Right renal cortex interstitium (tissue), 3 donors: ENCODE data around the gene DNAJC8. TPM values are rescaled to one million over a fixed set of nuclear protein-coding genes. Genes with fewer than 3 reads are reported as not detected.

Experiments
- DNase-seq, 3 donors: peaks; one replicate each; pipeline ENCODE4 v3.0.0-alpha.2; 2013; ENCODE audit warnings: low read depth in 3 of 3, low spot score in 2 of 3
- polyA plus RNA-seq, 3 donors: library from polyadenylated mRNA; unstranded; fragments of 120-200 nt; gene quantifications; one replicate each; pipeline ENCODE4 v1.2.1, GENCODE V29; 2013; ENCODE audit not compliant: insufficient read length in 3 of 3

DNAJC8 gene
- polyA plus RNA-seq, 3 donors, result 175 to 194 (median 189) TPM

DNA sequence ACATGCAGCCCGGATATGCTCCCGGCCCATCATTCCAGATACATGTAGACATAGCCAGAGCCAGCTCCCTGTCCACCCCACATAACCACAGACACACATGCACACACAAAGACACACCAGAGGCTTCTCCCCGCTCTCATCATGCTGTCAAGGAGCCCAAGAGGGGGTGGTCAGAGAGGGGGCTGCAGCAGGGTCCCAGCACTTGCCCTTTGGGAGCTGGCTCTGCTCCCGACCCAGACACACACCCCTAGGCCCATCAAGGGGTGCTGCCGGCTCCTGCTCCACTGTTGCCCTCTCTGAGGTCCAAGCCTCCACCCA lies 58.9 kb downstream of the DNAJC8 start:
- no peak for DNase-seq

DNA sequence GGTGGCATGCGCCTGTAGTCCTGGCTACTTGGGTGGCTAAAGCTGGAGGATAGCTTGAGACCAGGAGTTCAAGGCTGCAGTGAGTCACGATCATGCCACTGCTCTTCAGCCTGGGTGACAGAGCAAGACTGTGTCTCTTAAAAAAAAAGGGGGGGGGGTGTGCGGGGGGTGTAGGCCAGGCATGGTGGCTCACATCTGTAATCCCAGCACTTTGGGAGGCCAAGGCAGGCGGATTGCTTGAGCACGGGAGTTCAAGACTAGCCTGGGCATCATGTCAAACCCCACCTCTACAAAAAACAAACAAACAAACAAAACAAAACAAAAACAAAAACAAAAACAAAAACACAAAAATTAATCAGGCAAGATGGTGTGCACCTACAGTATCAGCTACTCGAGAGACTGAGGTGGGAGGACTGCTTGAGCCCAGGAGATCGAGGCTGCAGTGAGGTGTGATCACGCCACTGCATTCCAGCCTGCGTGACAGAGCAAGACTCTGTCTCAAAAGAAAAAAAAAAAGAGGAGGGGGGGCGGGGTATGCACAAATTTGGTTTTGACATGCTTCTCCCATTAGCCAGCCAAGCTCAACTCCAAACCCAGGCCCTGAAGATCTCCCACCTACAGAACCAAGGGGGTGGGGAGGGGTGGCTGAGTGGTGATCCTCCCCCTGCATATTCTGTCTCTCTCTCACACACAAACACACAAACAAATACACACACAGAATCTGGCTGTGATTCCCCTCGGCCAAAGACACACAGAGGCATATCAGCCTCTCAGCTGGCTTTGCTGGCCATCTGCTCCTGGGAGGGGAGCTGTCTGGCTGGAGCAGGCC lies 59.5 kb downstream of the DNAJC8 start:
- DNase-seq, result no peak

DNA sequence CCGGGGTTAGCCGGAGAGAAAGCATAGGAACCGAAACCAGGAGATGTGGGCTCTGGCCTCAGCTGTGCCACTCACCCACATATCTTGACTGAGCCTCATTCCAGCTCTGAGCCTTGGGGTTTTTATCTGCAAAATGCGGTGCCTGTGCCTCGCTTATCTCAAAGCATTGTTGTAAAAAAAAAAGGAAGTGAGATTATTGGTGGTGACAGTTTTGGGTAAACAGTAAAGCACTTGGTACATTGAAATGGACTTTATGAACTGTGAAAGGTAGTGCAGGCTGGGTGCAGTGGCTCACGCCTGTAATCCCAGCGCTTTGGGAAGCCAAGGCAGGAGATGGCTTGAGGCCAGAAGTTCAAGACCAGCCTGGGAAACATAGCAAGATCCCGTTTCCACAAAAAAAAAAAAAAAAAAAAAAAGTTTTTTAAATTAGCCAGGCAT lies 60.1 kb downstream of the DNAJC8 start:
- no peak for DNase-seq

DNA sequence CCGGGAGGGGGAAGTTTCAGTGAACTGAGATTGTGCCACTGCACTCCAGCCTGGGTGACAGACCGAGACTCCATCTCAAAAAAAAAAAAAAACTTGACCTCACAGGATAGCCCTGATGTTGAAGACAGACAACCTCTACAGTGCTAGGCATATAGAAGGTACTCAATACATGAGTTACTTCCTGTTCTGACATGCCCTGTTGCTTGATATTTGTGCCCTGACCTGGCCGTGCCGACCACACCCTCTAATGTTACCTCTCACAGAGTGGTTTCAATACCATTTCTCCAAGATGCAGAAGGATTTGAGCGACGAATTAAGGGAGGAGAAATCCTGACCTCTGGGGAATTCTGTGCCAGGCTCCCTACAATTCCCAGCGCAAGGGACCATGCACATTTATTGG lies 61.6 kb downstream of the DNAJC8 start:
- DNase-seq, result no peak

DNA sequence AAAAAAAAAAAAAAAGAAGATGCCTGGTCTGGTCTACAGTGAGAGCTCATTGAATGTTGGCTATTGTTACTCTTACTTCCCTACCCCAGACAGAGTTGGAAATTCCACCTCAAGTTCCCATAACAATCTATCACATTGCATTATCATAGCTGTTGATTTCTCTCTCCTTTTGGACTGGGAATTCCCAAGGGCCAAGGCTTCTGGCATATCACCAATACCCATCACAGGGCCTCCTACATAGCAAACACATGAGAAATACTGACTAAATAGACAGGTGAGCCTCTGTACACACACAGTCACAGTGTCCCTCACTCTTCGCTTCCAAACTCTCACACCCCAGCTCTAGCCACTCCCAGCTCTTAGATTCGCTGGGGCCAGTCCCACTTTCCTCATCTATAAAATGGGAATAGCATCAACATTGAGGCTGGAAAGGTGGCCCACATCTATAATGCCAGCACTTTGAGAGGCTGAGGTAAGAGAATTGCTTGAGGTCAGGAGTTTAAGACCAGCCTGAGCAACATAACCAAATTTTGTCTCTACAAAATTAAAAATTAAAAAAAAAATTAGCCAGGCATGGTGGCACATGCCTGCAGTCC lies 62.7 kb downstream of the DNAJC8 start:
- DNase-seq, result no peak

DNA sequence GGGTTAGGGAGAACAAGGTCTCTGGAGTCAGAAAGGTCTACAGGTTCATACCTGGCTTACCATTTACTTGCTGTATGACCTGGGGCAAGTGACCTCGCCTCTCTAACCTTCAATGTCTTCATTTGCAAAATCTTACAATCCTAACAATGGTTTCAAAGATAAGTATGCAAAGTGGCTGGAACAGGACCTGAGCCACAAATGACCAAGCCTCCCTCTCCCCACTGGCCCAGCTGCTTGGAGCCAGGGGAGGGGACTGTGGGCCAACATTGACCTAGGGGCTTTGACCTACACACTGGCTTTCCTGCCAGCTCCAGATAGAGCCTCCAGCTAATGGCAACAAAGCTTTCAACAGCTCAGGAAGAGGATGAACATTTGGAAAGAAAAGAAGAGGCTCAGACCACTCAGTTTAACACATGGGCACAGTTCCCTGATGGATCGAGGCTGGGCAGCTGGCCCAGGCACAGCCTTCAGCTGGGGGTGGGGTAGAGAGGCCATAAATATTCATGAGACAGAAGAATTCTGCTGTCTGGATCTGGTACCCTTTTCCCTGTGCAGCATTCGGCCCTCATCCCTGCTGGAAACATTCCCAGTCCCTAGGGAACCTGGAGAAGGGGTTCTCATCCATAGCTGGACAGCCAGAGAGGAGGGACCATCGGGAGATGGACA lies 69.2 kb downstream of the DNAJC8 start:
- DNase-seq, result no peak

DNA sequence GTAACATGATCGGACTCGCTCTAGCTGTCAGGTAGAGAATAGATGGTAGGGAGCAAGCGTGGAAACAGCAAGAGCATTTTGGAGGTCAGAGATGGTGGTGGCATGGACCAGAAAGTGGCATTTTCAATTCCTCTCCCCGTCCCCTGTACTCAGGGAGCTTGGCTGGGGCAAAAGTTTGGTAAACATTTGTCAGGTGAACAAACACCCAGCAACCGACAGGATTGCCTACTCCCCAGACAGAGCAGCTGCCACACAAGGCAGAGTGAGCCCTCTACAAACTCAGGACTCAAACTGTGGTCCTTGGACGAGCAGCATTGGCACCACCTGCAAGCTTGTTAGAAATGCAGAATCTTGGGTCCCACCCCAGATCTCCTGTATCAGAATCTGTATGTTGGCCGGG lies 70.7 kb downstream of the DNAJC8 start:
- no peak for DNase-seq

DNA sequence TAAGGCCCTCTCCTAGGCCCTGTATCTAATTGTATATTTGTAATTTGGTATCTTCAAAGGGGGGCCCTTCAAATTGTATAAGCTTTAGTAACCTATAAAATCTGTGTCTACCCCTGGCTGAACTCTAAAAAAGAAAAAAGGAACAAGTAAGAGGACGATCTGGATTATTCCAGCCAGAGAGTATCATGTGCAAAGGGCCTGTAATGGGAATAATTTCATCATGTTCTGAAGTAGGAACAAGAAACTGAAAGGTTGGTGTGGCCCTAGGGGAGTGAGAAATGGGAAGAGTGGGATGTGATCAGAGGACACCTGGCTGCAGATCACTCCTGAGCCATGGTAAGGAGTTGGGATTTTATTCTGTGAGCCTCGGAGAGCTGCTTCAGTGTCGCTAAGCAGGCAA lies 71.1 kb downstream of the DNAJC8 start:
- no peak for DNase-seq

DNA sequence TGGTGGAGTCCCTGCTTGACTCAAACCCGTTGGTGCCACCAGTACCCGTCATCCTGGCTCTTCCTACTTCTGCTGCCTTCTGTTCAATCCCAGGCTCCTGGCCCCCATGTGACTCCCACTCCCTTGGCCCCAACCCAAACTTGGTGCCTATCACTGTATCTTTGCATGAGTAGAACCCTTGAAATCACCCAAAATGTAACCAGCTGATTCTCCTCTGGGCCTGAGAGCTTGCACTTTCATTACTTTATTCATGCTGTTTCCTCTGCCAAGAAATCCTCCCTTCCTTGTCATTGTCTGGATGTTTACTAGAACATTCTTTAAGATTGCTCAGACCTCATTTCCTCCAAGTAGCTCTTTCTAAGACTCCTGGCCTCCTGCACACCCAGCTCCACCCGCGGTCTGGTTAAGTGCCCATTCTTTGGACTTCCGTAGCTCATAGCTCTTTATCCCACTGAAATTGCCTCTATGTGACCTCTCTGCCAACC lies 72.0 kb downstream of the DNAJC8 start:
- no peak for DNase-seq

DNA sequence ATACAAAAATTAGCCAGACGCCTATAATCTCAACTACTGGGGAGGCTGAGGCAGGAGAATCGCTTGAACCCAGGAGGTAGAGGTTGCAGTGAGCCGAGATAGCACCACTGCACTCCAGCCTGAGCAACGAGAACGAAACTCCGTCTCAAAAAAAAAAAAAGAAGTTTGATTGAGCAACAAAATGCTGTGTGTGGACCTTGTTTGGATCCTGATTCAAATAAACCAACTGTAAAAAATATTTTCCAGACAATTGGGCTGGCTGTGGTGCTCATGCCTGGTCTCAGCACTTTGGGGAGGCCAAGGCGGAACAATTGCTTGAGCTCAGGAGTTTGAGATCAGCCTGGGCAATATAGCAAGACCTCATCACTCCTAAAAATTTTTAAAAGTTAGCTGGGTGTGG lies 73.1 kb downstream of the DNAJC8 start:
- DNase-seq, result no peak

DNA sequence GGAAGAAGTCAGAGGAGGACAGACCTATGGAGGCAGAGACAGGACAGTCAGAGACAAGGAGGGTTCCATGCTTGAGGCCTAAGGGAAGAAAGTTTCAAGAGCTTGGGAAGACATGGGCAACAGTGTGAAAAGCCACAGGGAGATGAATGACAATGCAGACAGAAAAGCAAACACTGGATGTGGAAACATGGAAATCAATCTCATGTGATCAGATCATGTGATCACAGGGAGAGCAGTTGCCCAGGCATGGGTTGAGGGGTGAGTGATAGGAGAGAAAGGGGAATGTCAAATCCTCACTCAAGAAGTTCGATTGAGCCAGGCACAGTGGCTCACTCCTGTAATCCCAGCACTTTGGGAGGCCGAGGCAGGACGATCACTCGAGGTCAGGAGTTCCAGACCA lies 73.6 kb downstream of the DNAJC8 start:
- DNase-seq, result no peak

DNA sequence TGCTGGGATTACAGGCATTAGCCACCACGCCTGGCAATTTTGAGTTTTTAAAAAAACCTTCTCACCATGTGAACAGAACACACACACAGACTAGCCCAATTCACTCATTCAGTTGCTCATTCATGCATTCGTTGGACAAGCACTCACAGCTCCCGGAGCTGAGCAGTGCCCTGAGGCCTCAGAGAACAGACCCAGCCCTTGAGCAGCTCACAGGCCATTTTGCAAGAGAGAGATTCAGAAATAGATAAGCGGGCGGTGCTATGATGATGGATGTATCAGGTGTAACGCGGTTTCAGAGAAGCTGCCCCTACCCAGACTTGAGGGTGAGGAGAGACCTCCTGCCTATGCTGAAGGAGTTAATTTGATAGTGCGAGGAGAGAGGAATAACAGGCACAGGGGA lies 74.9 kb downstream of the DNAJC8 start:
- no peak for DNase-seq

DNA sequence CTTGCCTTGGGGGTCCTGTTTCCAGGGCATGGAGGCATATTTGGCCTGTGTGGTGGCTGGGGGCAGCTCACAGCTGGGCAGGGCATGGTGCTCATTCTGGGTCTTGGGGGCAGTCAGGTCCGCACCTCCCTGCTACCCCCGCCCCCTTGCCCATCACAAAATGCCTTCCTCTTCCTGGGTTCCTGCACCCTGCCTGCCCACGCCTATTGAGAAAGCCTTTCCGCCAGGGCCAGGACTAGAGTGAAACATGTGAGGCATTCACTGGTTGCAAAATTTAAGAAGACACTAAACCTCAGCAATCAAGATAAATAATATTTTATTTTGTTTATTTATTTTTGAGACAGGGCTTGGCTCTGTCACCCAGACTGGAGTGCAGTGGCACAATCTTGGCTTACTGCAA lies 76.0 kb downstream of the DNAJC8 start:
- DNase-seq, result no peak

DNA sequence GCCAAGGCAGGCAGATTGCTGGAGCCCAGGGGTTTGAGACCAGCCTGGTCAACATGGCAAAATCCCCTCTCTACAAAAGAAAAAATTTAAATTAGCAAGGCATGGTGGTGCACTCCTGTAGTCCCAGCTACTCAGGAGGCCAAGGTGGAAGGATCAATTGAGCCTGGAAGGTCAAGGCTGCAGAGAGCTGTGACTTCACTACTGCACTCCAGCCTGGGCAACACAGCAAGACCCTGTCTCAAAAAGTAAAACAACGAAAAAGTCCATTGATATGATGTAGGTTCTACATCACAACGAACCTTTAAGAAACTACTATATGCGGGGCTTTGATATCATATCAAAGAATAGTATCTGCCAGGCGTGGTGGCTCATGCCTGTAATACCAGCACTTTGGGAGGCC lies 77.2 kb downstream of the DNAJC8 start:
- DNase-seq, result no peak

DNA sequence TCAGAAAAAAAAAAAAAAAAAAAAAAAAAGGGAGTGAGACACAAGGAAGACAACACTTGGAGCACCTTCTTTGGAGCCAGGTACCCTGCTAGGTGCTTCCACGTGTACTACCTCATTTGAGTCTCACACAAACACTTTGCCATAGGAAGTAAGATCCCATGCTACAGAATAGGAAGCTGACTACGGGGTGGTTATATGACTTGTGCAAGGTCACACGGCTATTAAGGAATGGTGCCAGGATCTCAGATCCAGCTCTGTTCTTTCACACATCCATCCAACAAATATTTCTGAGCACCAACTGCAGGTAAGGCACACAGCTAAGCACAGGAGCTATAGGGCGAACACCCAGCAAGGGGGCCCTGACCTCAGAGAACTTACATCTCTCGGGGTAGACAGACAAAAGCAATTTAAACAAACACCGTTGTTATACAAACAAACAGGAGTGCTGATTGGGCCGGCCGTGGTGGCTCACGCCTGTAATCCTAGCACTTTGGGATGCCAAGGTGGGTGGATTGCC lies 78.7 kb downstream of the DNAJC8 start:
- DNase-seq, result no peak

Other genes starting within 250 kb of the DNAJC8 start
- 10 to 100 TPM; 55.8 to 61.9 (median 56.6) TPM for gene EYA3, start 144.4 kb downstream of the DNAJC8 start, polyA plus RNA-seq
- 1 to 10 TPM; 2.0 to 2.9 (median 2.8) TPM for gene PTAFR, start 56.3 kb downstream of the DNAJC8 start, polyA plus RNA-seq
- 100 to 1,000 TPM; 252 to 299 (median 269) TPM for gene ATP5IF1, start 3.1 kb upstream of the DNAJC8 start, polyA plus RNA-seq
- gene SESN2, start 26.5 kb upstream of the DNAJC8 start, polyA plus RNA-seq, result 10 to 100 TPM; 15.0 to 20.0 (median 18.5) TPM
- gene MED18, start 96.0 kb upstream of the DNAJC8 start, polyA plus RNA-seq, result 10 to 100 TPM; 19.5 to 23.5 (median 23.0) TPM
- gene PHACTR4, start 136.7 kb upstream of the DNAJC8 start, polyA plus RNA-seq, result 10 to 100 TPM; 81.3 to 95.9 (median 91.8) TPM